ENCODE data around the gene FAM3A.

DNA sequence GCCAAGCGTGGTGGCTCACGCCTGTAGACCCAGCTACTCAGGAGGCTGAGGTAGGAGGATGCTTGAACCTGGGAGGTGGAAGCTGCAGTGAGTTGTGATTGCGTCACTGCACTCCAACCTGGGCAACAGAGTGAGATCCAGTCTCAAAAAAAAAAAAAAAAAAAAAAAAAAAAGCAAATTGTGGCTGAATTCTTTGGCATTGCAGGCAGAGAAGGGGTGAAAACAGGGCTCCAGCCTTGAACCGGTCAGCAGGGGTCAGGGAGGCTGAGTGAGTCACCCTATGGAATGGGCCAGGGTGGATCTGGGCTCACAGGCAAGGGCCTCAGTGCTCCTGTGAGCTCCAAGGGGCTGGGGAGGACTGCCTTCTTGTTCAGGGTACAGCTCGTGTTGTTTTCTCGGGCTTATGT lies 13.2 kb upstream of the FAM3A start:
- no peak for TF ChIP-seq CTCF (IDR thresholded peaks at IDR 0.05)
- TF ChIP-seq, protein P1, sequence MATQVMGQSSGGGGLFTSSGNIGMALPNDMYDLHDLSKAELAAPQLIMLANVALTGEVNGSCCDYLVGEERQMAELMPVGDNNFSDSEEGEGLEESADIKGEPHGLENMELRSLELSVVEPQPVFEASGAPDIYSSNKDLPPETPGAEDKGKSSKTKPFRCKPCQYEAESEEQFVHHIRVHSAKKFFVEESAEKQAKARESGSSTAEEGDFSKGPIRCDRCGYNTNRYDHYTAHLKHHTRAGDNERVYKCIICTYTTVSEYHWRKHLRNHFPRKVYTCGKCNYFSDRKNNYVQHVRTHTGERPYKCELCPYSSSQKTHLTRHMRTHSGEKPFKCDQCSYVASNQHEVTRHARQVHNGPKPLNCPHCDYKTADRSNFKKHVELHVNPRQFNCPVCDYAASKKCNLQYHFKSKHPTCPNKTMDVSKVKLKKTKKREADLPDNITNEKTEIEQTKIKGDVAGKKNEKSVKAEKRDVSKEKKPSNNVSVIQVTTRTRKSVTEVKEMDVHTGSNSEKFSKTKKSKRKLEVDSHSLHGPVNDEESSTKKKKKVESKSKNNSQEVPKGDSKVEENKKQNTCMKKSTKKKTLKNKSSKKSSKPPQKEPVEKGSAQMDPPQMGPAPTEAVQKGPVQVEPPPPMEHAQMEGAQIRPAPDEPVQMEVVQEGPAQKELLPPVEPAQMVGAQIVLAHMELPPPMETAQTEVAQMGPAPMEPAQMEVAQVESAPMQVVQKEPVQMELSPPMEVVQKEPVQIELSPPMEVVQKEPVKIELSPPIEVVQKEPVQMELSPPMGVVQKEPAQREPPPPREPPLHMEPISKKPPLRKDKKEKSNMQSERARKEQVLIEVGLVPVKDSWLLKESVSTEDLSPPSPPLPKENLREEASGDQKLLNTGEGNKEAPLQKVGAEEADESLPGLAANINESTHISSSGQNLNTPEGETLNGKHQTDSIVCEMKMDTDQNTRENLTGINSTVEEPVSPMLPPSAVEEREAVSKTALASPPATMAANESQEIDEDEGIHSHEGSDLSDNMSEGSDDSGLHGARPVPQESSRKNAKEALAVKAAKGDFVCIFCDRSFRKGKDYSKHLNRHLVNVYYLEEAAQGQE (IDR thresholded peaks at IDR 0.05; ENCODE audit: insufficient read depth in 1 of 2, low read depth in 2 of 2, low read length in 1 of 2) = no peak
